ENCODE results near the gene FAM53C. TPM values are rescaled to one million over a fixed set of nuclear protein-coding genes. Genes with fewer than 3 reads are reported as not detected.
"Not testable (repeated sequence)": the region's sequence is repeated elsewhere in the genome, so short reads cannot be mapped to it uniquely, and the experiment has no call there.

FAM53C gene
- total RNA-seq, 1 donor from 2014 or later: 25.7 TPM

DNA sequence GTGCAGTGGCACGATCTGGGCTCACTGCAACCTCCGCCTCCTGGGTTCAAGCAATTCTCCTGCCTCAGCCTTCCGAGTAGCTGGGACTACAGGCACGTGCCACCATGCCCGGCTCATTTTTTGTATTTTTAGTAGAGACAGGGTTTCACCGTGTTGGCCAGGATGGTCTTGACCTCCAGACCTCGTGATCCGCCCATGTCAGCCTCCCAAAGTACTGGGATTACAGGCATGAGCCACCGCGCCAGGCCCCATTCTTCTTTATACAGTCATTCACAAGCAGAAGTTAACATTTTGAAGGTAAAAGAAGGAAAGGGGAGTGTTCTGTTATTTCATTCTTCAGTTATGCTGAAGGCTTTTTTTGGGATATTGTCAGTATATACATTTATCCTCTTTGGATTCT is 51.8 kb downstream of the FAM53C start:
- DNase-seq (ENCODE audit: low spot score): not testable (repeated sequence)

- DNase-seq (ENCODE audit: low spot score): no peak
Measured at GRCh38 chr5:138391859-138392386, 53.9 kb downstream of the FAM53C start.

Other genes starting within 250 kb of the FAM53C start
- gene NME5, start 198.8 kb upstream of the FAM53C start, total RNA-seq: 0.71 TPM
- gene BRD8, start 159.6 kb upstream of the FAM53C start, total RNA-seq: 23.8 TPM
- not detected for gene KIF20A, start 159.2 kb upstream of the FAM53C start, total RNA-seq
- 18.1 TPM for gene CDC23, start 124.9 kb upstream of the FAM53C start, total RNA-seq
- not detected for gene GFRA3, start 63.6 kb upstream of the FAM53C start, total RNA-seq
- not detected for gene CDC25C, start 6.5 kb upstream of the FAM53C start, total RNA-seq
- gene KDM3B, start 14.4 kb downstream of the FAM53C start, total RNA-seq: 54.1 TPM
- 2.6 TPM for gene REEP2, start 100.8 kb downstream of the FAM53C start, total RNA-seq
- 639 TPM for gene EGR1, start 127.2 kb downstream of the FAM53C start, total RNA-seq
- gene ETF1, start 205.0 kb downstream of the FAM53C start, total RNA-seq: 165 TPM
- gene HSPA9, start 237.1 kb downstream of the FAM53C start, total RNA-seq: 224 TPM